ENCODE results near the gene ENO2. TPM values are rescaled to one million over a fixed set of nuclear protein-coding genes. Genes with fewer than 3 reads are reported as not detected.

Gene ENO2
- total RNA-seq, 4 donors from 2014 or later, result 3.4 to 6.2 (median 5.6) TPM

DNA sequence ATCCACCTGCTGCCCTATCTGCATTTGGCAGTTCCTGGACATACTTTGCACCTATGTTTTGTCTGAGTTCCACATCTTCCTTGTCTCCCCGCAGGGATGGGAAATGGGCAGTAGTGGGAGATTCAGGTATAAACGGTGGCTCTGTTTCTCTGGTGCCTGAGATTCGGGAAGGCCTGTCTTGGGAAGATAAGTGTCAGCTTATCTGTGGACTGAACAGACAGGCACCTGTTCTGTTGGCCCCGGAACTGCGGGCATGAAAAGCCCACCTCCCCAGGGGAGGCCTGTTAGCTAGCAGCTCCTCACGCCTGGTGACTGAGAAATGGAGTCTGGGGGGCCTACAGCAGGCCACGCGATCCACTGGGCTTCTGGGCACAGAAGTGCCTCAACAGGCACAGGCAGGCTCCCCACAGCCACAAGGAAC lies 50.2 kb downstream of the ENO2 start:
- TF ChIP-seq, protein P1, sequence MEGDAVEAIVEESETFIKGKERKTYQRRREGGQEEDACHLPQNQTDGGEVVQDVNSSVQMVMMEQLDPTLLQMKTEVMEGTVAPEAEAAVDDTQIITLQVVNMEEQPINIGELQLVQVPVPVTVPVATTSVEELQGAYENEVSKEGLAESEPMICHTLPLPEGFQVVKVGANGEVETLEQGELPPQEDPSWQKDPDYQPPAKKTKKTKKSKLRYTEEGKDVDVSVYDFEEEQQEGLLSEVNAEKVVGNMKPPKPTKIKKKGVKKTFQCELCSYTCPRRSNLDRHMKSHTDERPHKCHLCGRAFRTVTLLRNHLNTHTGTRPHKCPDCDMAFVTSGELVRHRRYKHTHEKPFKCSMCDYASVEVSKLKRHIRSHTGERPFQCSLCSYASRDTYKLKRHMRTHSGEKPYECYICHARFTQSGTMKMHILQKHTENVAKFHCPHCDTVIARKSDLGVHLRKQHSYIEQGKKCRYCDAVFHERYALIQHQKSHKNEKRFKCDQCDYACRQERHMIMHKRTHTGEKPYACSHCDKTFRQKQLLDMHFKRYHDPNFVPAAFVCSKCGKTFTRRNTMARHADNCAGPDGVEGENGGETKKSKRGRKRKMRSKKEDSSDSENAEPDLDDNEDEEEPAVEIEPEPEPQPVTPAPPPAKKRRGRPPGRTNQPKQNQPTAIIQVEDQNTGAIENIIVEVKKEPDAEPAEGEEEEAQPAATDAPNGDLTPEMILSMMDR (IDR thresholded peaks at IDR 0.05; ENCODE audit: low read depth), result no peak

DNA sequence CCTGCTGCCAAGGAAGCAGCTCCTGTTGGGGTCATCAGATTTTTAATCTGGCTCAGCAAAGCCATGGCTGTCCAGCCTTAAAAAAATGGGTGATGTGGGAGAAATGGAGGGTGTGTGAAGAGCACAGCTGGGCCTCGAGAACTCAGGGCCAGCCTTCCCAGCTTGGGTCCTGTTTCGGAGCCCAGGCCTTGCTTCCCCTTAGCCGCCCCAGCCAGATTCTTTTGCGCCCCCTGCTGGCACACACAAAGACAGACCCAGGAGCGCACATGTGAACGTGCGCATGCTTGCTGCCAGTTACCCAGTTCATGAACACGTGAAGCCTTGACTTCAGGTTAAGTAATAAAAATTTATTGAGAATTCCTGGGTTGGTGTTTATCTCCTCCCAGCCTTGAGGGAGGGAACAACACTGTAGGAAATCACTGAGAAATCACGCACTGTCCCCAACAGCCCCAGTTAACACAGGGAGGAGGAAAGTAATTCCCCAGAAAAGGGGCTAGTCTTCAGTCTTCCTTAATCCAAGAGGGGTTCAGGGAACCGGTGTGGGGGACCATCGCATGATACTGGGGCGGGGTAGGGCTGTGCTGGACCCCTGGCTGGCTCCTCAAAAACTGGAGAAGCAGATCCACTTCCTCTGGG lies 50.8 kb downstream of the ENO2 start:
- TF ChIP-seq, protein P1 (IDR thresholded peaks at IDR 0.05; ENCODE audit: low read depth), result no peak

DNA sequence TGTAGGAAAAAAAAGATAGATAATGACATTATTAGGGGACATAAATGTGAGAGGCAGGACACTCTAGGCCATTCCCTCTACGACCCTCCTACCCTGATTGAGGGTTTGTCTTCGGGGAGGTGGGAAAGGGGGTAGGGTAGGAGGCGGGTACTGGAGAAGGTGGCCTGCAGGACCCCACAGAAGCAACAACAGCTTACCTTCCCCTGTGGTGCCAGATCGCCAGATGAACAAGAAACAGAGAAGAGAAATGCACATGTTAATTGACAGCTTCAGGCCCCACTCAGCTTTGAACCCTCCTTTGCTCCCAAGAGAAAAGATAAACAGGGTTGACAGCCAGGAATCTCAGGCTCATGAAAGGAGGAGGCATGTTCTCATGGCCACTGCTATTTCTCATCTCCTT lies 51.3 kb downstream of the ENO2 start:
- TF ChIP-seq, protein P1 (IDR thresholded peaks at IDR 0.05; ENCODE audit: low read depth), result no peak

DNA sequence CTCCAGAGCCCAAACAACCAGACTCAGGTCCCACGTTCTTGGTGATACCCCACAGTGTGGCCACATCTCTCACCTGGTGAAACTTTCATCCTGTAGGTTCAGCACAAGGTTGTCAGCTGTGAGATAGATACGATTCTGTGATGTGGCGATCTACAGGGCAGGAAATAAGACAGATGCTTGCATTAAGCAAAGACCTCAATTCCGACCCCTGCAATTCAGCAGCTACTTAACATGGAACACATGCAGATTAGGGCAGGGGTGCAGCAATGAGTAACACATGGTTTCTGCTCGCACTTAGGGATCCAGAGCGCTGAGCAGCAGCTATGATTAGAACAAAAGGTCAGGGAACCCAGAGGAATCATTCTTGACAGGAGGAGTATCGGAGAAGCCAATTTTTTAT lies 52.0 kb downstream of the ENO2 start:
- TF ChIP-seq, protein P1 (IDR thresholded peaks at IDR 0.05; ENCODE audit: low read depth), result no peak

DNA sequence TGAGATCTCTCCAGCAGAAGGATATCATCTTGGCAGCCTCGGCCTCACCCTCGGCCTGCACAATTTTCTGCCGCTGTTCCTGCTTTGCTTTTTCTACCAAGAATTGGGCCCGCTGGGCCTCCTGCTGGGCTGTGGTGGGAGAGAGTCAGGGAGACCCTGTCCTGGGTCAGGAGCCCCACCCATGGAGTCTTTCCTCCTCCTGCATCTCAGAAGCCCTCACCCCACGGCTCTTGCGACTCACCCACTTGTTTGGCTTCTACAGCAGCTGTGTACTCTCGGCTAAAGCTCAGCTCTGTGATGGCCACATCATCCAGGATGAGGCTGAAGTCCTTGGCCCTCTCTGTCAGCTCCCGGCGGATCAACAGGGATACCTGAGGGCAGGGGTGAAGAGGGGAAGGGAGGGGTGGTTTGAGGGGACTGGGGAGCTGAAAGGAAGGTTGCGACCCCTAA lies 53.3 kb downstream of the ENO2 start:
- TF ChIP-seq, protein P1 (IDR thresholded peaks at IDR 0.05; ENCODE audit: low read depth), result no peak

DNA sequence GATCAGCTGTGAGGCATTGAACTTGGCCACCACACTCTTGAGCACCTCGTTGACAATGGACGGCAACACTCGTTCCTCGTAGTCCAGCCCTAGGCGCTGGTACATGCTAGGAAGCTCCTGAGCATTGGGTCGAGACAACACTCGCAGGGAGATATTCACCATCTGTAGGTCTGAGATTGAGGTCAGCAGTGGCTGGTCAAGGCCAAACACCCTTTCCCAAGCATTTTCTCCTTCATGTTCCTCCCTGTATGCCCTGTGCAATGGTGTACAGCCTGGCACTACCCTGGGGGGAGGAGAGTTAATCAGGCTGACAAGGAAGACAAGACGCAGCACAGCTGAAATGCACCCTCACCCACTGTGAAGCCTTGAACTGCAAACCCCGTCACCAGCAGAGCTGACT lies 54.0 kb downstream of the ENO2 start:
- TF ChIP-seq, protein P1 (IDR thresholded peaks at IDR 0.05; ENCODE audit: low read depth), result no peak

DNA sequence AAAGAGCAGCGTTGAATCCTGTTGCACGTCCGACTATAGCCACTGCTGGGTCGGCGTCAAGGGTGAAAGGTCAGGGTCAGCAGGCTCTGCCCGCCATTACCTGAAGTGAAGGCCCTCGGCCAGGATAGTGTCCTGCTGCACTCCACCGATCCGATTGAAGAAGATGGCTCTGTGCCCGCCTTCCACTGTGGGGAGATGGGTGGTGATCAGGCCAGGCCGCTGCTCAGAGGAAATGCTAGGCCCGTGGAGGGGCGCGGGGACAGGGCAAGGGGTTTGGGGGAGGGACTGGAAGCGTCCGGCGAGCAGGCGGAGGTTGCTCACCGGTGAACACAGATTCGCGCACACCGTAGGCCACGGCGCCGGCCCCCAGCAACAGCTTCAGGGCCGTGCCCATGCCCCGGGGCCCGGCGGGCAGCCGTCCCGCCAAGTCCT lies 55.7 kb downstream of the ENO2 start:
- TF ChIP-seq, protein P1 (IDR thresholded peaks at IDR 0.05; ENCODE audit: low read depth), result no peak

Small RNA genes within 50 kb of the gene (small RNA-seq; reads per million reads assigned to genes)
- not detected for gene MIR141
- gene MIR200C, result 0.49 reads per million
- not detected for gene RNU7-1
- 0.36 reads per million for gene SCARNA12

Other genes starting within 250 kb of the ENO2 start
- gene ZNF384, start 225.2 kb upstream of the ENO2 start, total RNA-seq, result 10 to 100 TPM; 21.8 to 34.9 (median 25.4) TPM
- gene PIANP, start 213.8 kb upstream of the ENO2 start, total RNA-seq, result not detected
- 10 to 100 TPM; 39.0 to 55.6 (median 45.4) TPM for gene COPS7A, start 190.5 kb upstream of the ENO2 start, total RNA-seq
- 100 to 1,000 TPM in 2 of 4 donors, 10 to 100 TPM in 2; 79.4 to 170 (median 108) TPM for gene MLF2, start 161.4 kb upstream of the ENO2 start, total RNA-seq
- 100 to 1,000 TPM in 1 of 4 donors, 10 to 100 TPM in 3; 60.3 to 118 (median 92.0) TPM for gene PTMS, start 148.2 kb upstream of the ENO2 start, total RNA-seq
- gene LAG3, start 142.1 kb upstream of the ENO2 start, total RNA-seq, result 1 to 10 TPM in 1 of 4 donors, under 1 TPM in 1, not detected in 2; 0.44 to 1.4 TPM
- 10 to 100 TPM; 16.4 to 65.4 (median 29.6) TPM for gene CD4, start 125.1 kb upstream of the ENO2 start, total RNA-seq
- 1 to 10 TPM in 3 of 4 donors, under 1 TPM in 1; 0.66 to 3.1 (median 2.1) TPM for gene GPR162, start 92.8 kb upstream of the ENO2 start, total RNA-seq
- gene P3H3, start 86.2 kb upstream of the ENO2 start, total RNA-seq, result 10 to 100 TPM in 1 of 4 donors, 1 to 10 TPM in 3; 5.6 to 11.3 (median 6.8) TPM
- under 1 TPM in 2 of 4 donors, not detected in 2; 0.38 to 0.88 TPM for gene GNB3, start 73.7 kb upstream of the ENO2 start, total RNA-seq
- 1 to 10 TPM in 2 of 4 donors, under 1 TPM in 1, not detected in 1; 0.38 to 2.6 (median 1.9) TPM for gene CDCA3, start 63.3 kb upstream of the ENO2 start, total RNA-seq
- gene USP5, start 62.4 kb upstream of the ENO2 start, total RNA-seq, result 10 to 100 TPM; 22.3 to 46.7 (median 34.4) TPM
- 100 to 1,000 TPM; 207 to 328 (median 256) TPM for gene TPI1, start 47.0 kb upstream of the ENO2 start, total RNA-seq
- 1 to 10 TPM; 4.1 to 6.4 (median 5.7) TPM for gene SPSB2, start 41.3 kb upstream of the ENO2 start, total RNA-seq
- 1 to 10 TPM; 3.9 to 7.9 (median 6.2) TPM for gene LRRC23, start 9.8 kb upstream of the ENO2 start, total RNA-seq
- gene ATN1, start 13.4 kb downstream of the ENO2 start, total RNA-seq, result 100 to 1,000 TPM in 1 of 4 donors, 10 to 100 TPM in 3; 41.3 to 136 (median 71.6) TPM
- gene RNU7-1, start 29.2 kb downstream of the ENO2 start, total RNA-seq, result not detected
- 100 to 1,000 TPM; 233 to 359 (median 280) TPM for gene C12orf57, start 29.4 kb downstream of the ENO2 start, total RNA-seq
- 10 to 100 TPM in 3 of 4 donors, 1 to 10 TPM in 1; 9.6 to 78.0 (median 29.7) TPM for gene PTPN6, start 36.8 kb downstream of the ENO2 start, total RNA-seq
- gene PHB2, start 56.1 kb downstream of the ENO2 start, total RNA-seq, result 100 to 1,000 TPM; 129 to 165 (median 147) TPM
- gene EMG1, start 56.3 kb downstream of the ENO2 start, total RNA-seq, result 10 to 100 TPM; 19.2 to 30.2 (median 26.8) TPM
- 10 to 100 TPM; 21.8 to 55.9 (median 27.1) TPM for gene LPCAT3, start 103.9 kb downstream of the ENO2 start, total RNA-seq
- 100 to 1,000 TPM; 328 to 926 (median 676) TPM for gene C1S, start 146.1 kb downstream of the ENO2 start, total RNA-seq
- gene C1R, start 177.9 kb downstream of the ENO2 start, total RNA-seq, result 100 to 1,000 TPM; 265 to 697 (median 433) TPM
- gene C1RL, start 194.6 kb downstream of the ENO2 start, total RNA-seq, result 100 to 1,000 TPM in 2 of 4 donors, 10 to 100 TPM in 2; 66.2 to 114 (median 95.8) TPM
- gene RBP5, start 214.3 kb downstream of the ENO2 start, total RNA-seq, result 1 to 10 TPM in 1 of 4 donors, not detected in 3; 2.2 TPM
- gene CLSTN3, start 215.8 kb downstream of the ENO2 start, total RNA-seq, result 10 to 100 TPM; 16.1 to 45.6 (median 28.4) TPM

All from subcutaneous adipose tissue (tissue), 4 donors.